Astrocyte (in vitro differentiated cells and primary cell): ENCODE measurements around the gene SLC33A1.

ENCODE experiments used
- CTCF ChIP-seq: IDR thresholded peaks from 2 replicates; pipeline ENCODE4 v1.5.1; 2011; ENCODE audit warnings: low read depth, mild to moderate bottlenecking, inconsistent platforms, low read length, moderate library complexity; ENCODE audit not compliant: insufficient read depth
- EZH2 ChIP-seq: IDR thresholded peaks from 2 replicates; pipeline ENCODE4 v1.6.1; 2012; ENCODE audit warnings: mild to moderate bottlenecking, low read length, inconsistent platforms; ENCODE audit not compliant: insufficient read depth

- TF ChIP-seq CTCF (peak; percentile 37), EZH2 (no peak)
Measured at GRCh38 chr3:155805802-155806618, 48.2 kb downstream of the SLC33A1 start, which contains the start of gene C3orf33.
